IMR-90 (cell line): Measurements from ENCODE around the gene ASB1. TPM values are rescaled to one million over a fixed set of nuclear protein-coding genes. Genes with fewer than 3 reads are reported as not detected.

ENCODE experiments used
- ATAC-seq: fragments of 200-7000 bp; cut with Tn5 transposase; 2 replicates; pipeline ENCODE4 v1.9.1; 2020; ENCODE audit warnings: low read depth, mild to moderate bottlenecking, moderate library complexity
- BruUV-seq: library from RNA; stranded (reverse); fragments of 400-500 nt; replicated peaks from 2 replicates; lab custom pipeline; 2021; lab: Mats Ljungman, UMichigan
- CTCF ChIA-PET: fragments of 300-600 bp; formaldehyde crosslinking; extraction: SDS; loops from one replicate; lab custom pipeline; 2021; ENCODE audit warnings: antibody characterized with exemption; lab: Yijun Ruan, JAX
- POLR2A ChIA-PET: fragments of 300-600 bp; sonication (Branson Sonifier 250); formaldehyde crosslinking; loops from one replicate; lab custom pipeline; 2022; ENCODE audit warnings: antibody characterized with exemption; ENCODE audit not compliant: unreplicated experiment; lab: Charles Lee
- DNase-seq: peaks from one replicate; pipeline ENCODE4 v3.0.0; 2013
- H2AFZ ChIP-seq: replicated peaks from 2 replicates; pipeline ENCODE3; 2013; ENCODE audit warnings: low read length, mild to moderate bottlenecking; ENCODE audit not compliant: poor library complexity
- H2AK5ac ChIP-seq: 2 replicates; pipeline ENCODE4 v1.6.1; 2013; ENCODE audit warnings: low read depth, low read length, inconsistent platforms
- H2AK9ac ChIP-seq: replicated peaks from 2 replicates; pipeline ENCODE3; 2013; ENCODE audit warnings: mild to moderate bottlenecking, low read depth, low read length, moderate library complexity; ENCODE audit not compliant: poor library complexity
- H2BK120ac ChIP-seq: 2 replicates; pipeline ENCODE4 v1.6.1; 2013; ENCODE audit warnings: low read depth, low read length, inconsistent platforms
- H2BK15ac ChIP-seq: 3 replicates; pipeline ENCODE4 v1.6.1; 2013; ENCODE audit warnings: low read depth, low read length, inconsistent platforms
- H2BK20ac ChIP-seq: 2 replicates; pipeline ENCODE4 v1.6.1; 2013; ENCODE audit warnings: low read depth, mild to moderate bottlenecking, inconsistent platforms, low read length, moderate library complexity
- H2BK5ac ChIP-seq: 2 replicates; pipeline ENCODE4 v1.6.1; 2013; ENCODE audit warnings: mild to moderate bottlenecking, low read depth, low read length, inconsistent platforms; ENCODE audit not compliant: poor library complexity, severe bottlenecking
- H3K14ac ChIP-seq: replicated peaks from 2 replicates; pipeline ENCODE4 v1.6.1; 2013; ENCODE audit warnings: low read depth, low read length, inconsistent platforms
- H3K18ac ChIP-seq: 2 replicates; pipeline ENCODE4 v1.6.1; 2013; ENCODE audit warnings: low read depth, low read length, control low read depth
- H3K23ac ChIP-seq: 2 replicates; pipeline ENCODE4 v1.6.1; 2013; ENCODE audit warnings: low read depth, low read length, inconsistent platforms
- H3K27ac ChIP-seq: 2 replicates; pipeline ENCODE4 v1.5.1; 2013; ENCODE audit warnings: mild to moderate bottlenecking, control low read depth, low read length; ENCODE audit not compliant: insufficient read depth
- H3K27me3 ChIP-seq: 2 replicates; pipeline ENCODE4 v1.6.1; 2013; ENCODE audit warnings: low read length; ENCODE audit not compliant: control insufficient read depth, insufficient read depth
- H3K36me3 ChIP-seq: 2 replicates; pipeline ENCODE4 v1.6.1; 2013; ENCODE audit warnings: low read length, mixed read lengths; ENCODE audit not compliant: control insufficient read depth, insufficient read depth
- H3K4ac ChIP-seq: 2 replicates; pipeline ENCODE4 v1.6.1; 2013; ENCODE audit warnings: low read depth, low read length, inconsistent platforms
- H3K4me1 ChIP-seq: 2 replicates; pipeline ENCODE4 v1.6.1; 2013; ENCODE audit warnings: low read length, mixed read lengths; ENCODE audit not compliant: control insufficient read depth, insufficient read depth
- H3K4me2 ChIP-seq: 2 replicates; pipeline ENCODE4 v1.6.1; 2013; ENCODE audit warnings: low read depth, mild to moderate bottlenecking, control low read depth, low read length, moderate library complexity
- H3K4me3 ChIP-seq: 2 replicates; pipeline ENCODE4 v1.5.1; 2013; ENCODE audit warnings: low read depth, mild to moderate bottlenecking, control low read depth, low read length, moderate library complexity; ENCODE audit not compliant: insufficient read depth
- H3K56ac ChIP-seq: 2 replicates; pipeline ENCODE4 v1.6.1; 2013; ENCODE audit warnings: low read length, inconsistent platforms; ENCODE audit not compliant: insufficient read depth; ENCODE audit errors: extremely low read depth
- H3K79me1 ChIP-seq, 2 experiments: 2 replicates each; pipeline ENCODE4 v1.6.1; 2013; ENCODE audit warnings: low read length in 2 of 2, inconsistent platforms in 1 of 2, low read depth in 1 of 2
- H3K9ac ChIP-seq: 2 replicates; pipeline ENCODE4 v1.6.1; 2013; ENCODE audit warnings: low read depth, low read length, control low read depth
- H3K9me1 ChIP-seq: 2 replicates; pipeline ENCODE4 v1.6.1; 2013; ENCODE audit warnings: low read length, inconsistent platforms; ENCODE audit not compliant: insufficient read depth
- H3K9me3 ChIP-seq: 2 replicates; pipeline ENCODE4 v1.6.1; 2013; ENCODE audit warnings: low read length; ENCODE audit not compliant: control insufficient read depth, insufficient read depth
- H4K20me1 ChIP-seq: 2 replicates; pipeline ENCODE4 v1.6.1; 2013; ENCODE audit warnings: low read length, inconsistent platforms; ENCODE audit not compliant: insufficient read depth
- H4K5ac ChIP-seq: 2 replicates; pipeline ENCODE4 v1.6.1; 2013; ENCODE audit warnings: mild to moderate bottlenecking, low read depth, low read length, control low read depth
- H4K8ac ChIP-seq, 2 experiments: 2 replicates each; pipeline ENCODE4 v1.6.1; 2013; ENCODE audit warnings: low read depth in 2 of 2, low read length in 2 of 2, control low read depth in 1 of 2, inconsistent platforms in 1 of 2
- H4K91ac ChIP-seq: 2 replicates; pipeline ENCODE4 v1.6.1; 2013; ENCODE audit warnings: low read depth, low read length, inconsistent platforms; ENCODE audit not compliant: insufficient read depth
- BHLHE40 ChIP-seq: fragments of 150-350 bp; IDR thresholded peaks from 2 replicates; pipeline ENCODE4 v1.6.1; 2016; ENCODE audit warnings: mild to moderate bottlenecking, low read depth, low read length
- CEBPB ChIP-seq: IDR thresholded peaks from 2 replicates; pipeline ENCODE4 v1.6.1; 2012; ENCODE audit warnings: low read depth, low read length, improper control_type of control experiment
- CHD1 ChIP-seq: IDR thresholded peaks from 2 replicates; pipeline ENCODE4 v1.6.1; 2012; ENCODE audit warnings: low read depth, low read length, improper control_type of control experiment
- FOS ChIP-seq: fragments of 150-350 bp; IDR thresholded peaks from 2 replicates; pipeline ENCODE4 v1.6.1; 2016; ENCODE audit warnings: low read depth, low read length
- MAZ ChIP-seq: IDR thresholded peaks from 2 replicates; pipeline ENCODE4 v1.6.1; 2012; ENCODE audit warnings: low read depth, mild to moderate bottlenecking, low read length, improper control_type of control experiment, moderate library complexity, borderline replicate concordance
- MXI1 ChIP-seq: IDR thresholded peaks from 2 replicates; pipeline ENCODE4 v1.6.1; 2012; ENCODE audit warnings: low read depth, mild to moderate bottlenecking, low read length, moderate library complexity, borderline replicate concordance
- NFE2L2 ChIP-seq: fragments of 150-350 bp; IDR thresholded peaks from 2 replicates; pipeline ENCODE4 v1.6.1; 2016; ENCODE audit warnings: low read depth, mild to moderate bottlenecking, low read length
- POLR2A ChIP-seq: IDR thresholded peaks from 2 replicates; pipeline ENCODE4 v1.6.1; 2012; ENCODE audit warnings: mild to moderate bottlenecking, low read depth, low read length
- RCOR1 ChIP-seq: IDR thresholded peaks from 2 replicates; pipeline ENCODE4 v1.6.1; 2012; ENCODE audit warnings: mild to moderate bottlenecking, low read length, improper control_type of control experiment; ENCODE audit not compliant: insufficient replicate concordance
- RFX5 ChIP-seq: IDR thresholded peaks from 2 replicates; pipeline ENCODE4 v1.8.0; 2012; ENCODE audit warnings: low read depth, mild to moderate bottlenecking, low read length, moderate library complexity
- SMC3 ChIP-seq: fragments of 150-350 bp; IDR thresholded peaks from 2 replicates; pipeline ENCODE4 v1.6.1; 2016; ENCODE audit warnings: low read depth, mild to moderate bottlenecking, antibody characterized with exemption, low read length, moderate library complexity
- WGBS, 2 experiments: methylation state at CpG; one replicate each; pipeline versions ENCODE4 v1.1.5 to v1.1.7; 2013; ENCODE audit warnings: missing lambda C conversion rate in 2 of 2; ENCODE audit not compliant: insufficient read length in 1 of 2; ENCODE audit errors: extremely low coverage in 2 of 2; 5-methylcytosine and 5-hydroxymethylcytosine counted together
- dilution Hi-C: fragments of 300-500 bp; cut with HindIII; formaldehyde crosslinking; loops from one replicate; pipeline ENCODE4 v1.14.3; 2018; ENCODE audit warnings: low sequenced_read_pairs; ENCODE audit not compliant: unreplicated experiment
- in situ Hi-C: fragments of 300-500 bp; cut with MboI; formaldehyde crosslinking; loops from 3 replicates; pipeline ENCODE4 v1.14.3; 2019; ENCODE audit warnings: low sequenced_read_pairs, inconsistent platforms, mixed read lengths
- intact Hi-C: fragments of 100-400 bp; cut with micrococcal nuclease; formaldehyde crosslinking; loops from 2 replicates; pipeline ENCODE4 v1.10.0; 2022
- polyA plus RNA-seq, 3 experiments: library from polyadenylated mRNA; depleted of rRNA; stranded (reverse); fragments of >200 nt; gene quantifications; 2 replicates each; pipeline ENCODE4 v1.2.3, GENCODE V29; 2012; ENCODE audit warnings: low replicate concordance in 1 of 3
- total RNA-seq: library from RNA; depleted of rRNA; stranded (reverse); fragments of >200 nt; gene quantifications from 2 replicates; pipeline ENCODE4 v1.2.3, GENCODE V29; 2012
- TF ChIP-seq, protein P1 (sequence below): fragments of 150-350 bp; IDR thresholded peaks from 2 replicates; pipeline ENCODE4 v1.6.1; 2017; ENCODE audit warnings: mild to moderate bottlenecking, antibody characterized with exemption, low read length, low read depth
- TF ChIP-seq, protein P2 (sequence below): conservative IDR thresholded peaks from 2 replicates; pipeline ENCODE4 v1.5.1; 2012; ENCODE audit warnings: mild to moderate bottlenecking, low read depth, low read length, improper control_type of control experiment

ASB1 gene
- total and polyA plus RNA-seq, 2 of the 4 experiments (the other 2 are of a cell fraction), result 23.5 to 37.3 TPM

DNA sequence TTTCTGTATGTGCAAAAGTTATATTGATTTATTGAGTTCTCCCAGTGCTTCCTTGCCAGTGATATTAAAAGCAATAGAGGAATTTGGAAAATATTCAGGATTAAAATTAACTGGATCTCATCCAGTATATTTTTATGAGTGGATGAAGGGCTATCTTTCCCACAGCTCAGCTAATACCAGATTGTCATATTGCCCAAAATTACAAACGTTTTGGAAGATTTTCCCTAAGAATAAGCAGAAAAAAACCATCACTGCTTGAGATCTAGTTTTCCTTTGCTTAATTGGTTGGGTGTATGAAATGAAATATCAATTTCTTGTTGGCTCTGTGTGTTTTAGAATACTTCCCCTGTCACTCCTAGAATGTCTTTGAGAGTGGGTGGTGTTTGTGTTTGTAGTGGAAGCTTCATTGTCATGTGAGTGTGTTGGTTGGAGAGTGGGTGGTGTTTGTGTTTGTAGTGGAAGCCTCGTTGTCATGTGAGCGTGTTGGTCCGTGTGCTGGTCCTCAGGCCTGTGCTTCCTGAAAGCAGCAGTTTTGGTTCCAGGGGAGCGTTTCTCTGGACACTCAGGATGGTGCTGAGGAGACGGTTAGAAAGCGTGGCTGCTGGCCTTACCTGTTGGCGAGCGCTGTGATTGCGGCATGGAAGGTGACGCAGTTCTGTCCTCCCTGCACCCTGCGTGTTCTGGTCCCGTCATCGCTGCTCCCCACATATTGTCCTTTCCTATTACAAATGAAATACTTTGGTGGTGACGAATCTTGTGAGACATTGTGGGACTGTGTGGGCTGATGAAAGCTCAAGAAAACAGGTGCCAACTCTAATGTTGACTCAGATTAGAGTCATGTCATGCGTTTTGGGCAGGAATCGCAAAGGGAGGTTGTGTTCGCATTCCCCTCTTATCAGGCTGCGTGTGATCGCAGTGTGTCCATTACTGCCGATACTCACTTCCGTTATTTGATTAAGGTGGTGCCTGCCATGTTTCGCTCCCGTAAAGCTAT is 12.4 kb downstream of the ASB1 start:
- peak overlapping the region; percentile 44; the same call in 1 of the 2 replicates for H4K5ac ChIP-seq
- H4K20me1 ChIP-seq, result peaks cover 26% of the 10 kb centered on the region
- H3K56ac ChIP-seq, result peak overlapping the region; percentile 51
- peak overlapping the region; percentile 33; the same call in 1 of the 2 replicates for H3K4me2 ChIP-seq
- ChIA-PET CTCF (interaction anchor here (0.5 to 1.8 kb wide), 3 partner anchors 68 to 180 kb away, joined by 3 to 5 read pairs (median 5); no protein-coding TSS in a partner anchor), POLR2A (no interaction called here)
- peaks cover 18 to 51% of the 10 kb centered on the region in 2 experiments; a peak in 3 of 4 replicates for H3K79me1 ChIP-seq
- intact Hi-C loops, result no loop called here
- H4K91ac ChIP-seq, result peak overlapping the region; percentile 80
- peak overlapping the region; percentile 84 for H2BK20ac ChIP-seq
- H3K4me1 ChIP-seq, result peaks cover 28% of the 10 kb centered on the region
- H3K9me1 ChIP-seq, result peaks cover 29% of the 10 kb centered on the region
- H2AK9ac ChIP-seq, result peak overlapping the region; percentile 72
- H3K36me3 ChIP-seq, result peaks cover 21% of the 10 kb centered on the region
- H2AK5ac ChIP-seq, result peak overlapping the region; percentile 86
- H3K14ac ChIP-seq, result peak overlapping the region; percentile 76
- H3K27ac ChIP-seq, result peak overlapping the region; percentile 22; the same call in 1 of the 2 replicates
- peak; percentile 98 for DNase-seq
- peak overlapping the region; percentile 8 to 80; a peak in 3 of 4 replicates for H4K8ac ChIP-seq
- peak overlapping the region; percentile 76 for H3K23ac ChIP-seq
- peak overlapping the region; percentile 99 for H2BK5ac ChIP-seq
- ATAC-seq, result peak; percentile 56
- H3K4ac ChIP-seq, result peak overlapping the region; percentile 80
- WGBS, 2 experiments, result 87% methylated on average over 5 of the region's 24 CpGs; no CpG with 5 or more reads in 1 of the 2 experiments
- H3K18ac ChIP-seq, result peak overlapping the region; percentile 36; the same call in 1 of the 2 replicates
- H3K9ac ChIP-seq, result no peak overlapping the region
- peak overlapping the region; percentile 38 for H2AFZ ChIP-seq
- H3K4me3 ChIP-seq, result no peak overlapping the region
- BruUV-seq, result no TSS peak
- dilution Hi-C loops, result no loop called here
- H3K27me3 ChIP-seq, result no peaks in the 10 kb centered on the region
- in situ Hi-C loops, result no loop called here
- H3K9me3 ChIP-seq, result no peaks in the 10 kb centered on the region
- peak overlapping the region; percentile 90 for H2BK120ac ChIP-seq
- H2BK15ac ChIP-seq, result peak overlapping the region; percentile 6; the same call in 1 of the 3 replicates
- TF ChIP-seq, protein P1, sequence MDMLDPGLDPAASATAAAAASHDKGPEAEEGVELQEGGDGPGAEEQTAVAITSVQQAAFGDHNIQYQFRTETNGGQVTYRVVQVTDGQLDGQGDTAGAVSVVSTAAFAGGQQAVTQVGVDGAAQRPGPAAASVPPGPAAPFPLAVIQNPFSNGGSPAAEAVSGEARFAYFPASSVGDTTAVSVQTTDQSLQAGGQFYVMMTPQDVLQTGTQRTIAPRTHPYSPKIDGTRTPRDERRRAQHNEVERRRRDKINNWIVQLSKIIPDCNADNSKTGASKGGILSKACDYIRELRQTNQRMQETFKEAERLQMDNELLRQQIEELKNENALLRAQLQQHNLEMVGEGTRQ, result no peak; the same call in 1 of the 2 replicates
- no peak for TF ChIP-seq POLR2A
- TF ChIP-seq FOS, result peak; percentile 88
- TF ChIP-seq MXI1, result no peak
- 0 out of 2 replicates have a peak, but pooled peaks have one; percentile 12 for TF ChIP-seq NFE2L2
- TF ChIP-seq RFX5, result no peak
- TF ChIP-seq BHLHE40, result no peak; the same call in none of the 2 replicates
- TF ChIP-seq, protein P2, sequence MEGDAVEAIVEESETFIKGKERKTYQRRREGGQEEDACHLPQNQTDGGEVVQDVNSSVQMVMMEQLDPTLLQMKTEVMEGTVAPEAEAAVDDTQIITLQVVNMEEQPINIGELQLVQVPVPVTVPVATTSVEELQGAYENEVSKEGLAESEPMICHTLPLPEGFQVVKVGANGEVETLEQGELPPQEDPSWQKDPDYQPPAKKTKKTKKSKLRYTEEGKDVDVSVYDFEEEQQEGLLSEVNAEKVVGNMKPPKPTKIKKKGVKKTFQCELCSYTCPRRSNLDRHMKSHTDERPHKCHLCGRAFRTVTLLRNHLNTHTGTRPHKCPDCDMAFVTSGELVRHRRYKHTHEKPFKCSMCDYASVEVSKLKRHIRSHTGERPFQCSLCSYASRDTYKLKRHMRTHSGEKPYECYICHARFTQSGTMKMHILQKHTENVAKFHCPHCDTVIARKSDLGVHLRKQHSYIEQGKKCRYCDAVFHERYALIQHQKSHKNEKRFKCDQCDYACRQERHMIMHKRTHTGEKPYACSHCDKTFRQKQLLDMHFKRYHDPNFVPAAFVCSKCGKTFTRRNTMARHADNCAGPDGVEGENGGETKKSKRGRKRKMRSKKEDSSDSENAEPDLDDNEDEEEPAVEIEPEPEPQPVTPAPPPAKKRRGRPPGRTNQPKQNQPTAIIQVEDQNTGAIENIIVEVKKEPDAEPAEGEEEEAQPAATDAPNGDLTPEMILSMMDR, result no peak
- peak; percentile 84 for TF ChIP-seq RCOR1
- no peak for TF ChIP-seq SMC3
- peak; percentile 90 for TF ChIP-seq CEBPB
- TF ChIP-seq CHD1, result 0 out of 2 replicates have a peak, but pooled peaks have one; percentile 37
- no peak for TF ChIP-seq MAZ
